ENCODE results near the gene PSME3. TPM values are rescaled to one million over a fixed set of nuclear protein-coding genes. Genes with fewer than 3 reads are reported as not detected.
A peak's percentile ranks its signal among the peaks of the same experiment; 100 is the strongest.

The PSME3 gene
- total and polyA plus RNA-seq, 2 of the 13 experiments (the other 11 are each of a cell fraction or from before 2014, with no cell fraction given), result 66.3 to 135 TPM

DNA sequence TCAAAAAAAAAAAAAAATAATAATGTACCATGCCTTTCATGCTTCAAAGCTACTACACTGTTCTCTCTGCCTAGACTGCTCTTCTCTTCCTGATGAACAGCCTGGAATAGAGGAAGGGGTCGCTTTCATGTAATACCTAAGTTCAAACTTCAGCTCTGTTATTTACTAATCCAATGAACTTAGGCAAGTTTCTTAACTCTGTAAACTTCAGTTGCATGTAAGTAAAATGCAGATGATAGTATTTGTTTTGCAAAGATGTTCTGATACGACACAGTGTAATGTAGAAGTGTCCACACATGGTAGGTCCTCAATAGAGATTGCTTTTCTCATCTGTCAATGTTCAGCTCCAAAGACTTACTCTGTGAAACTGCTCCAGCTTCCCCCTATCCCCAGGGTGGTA lies 41.2 kb upstream of the PSME3 start (continued):
- TF ChIP-seq RBM22 (optimal IDR thresholded peaks at IDR 0.05; ENCODE audit: low read length), result no peak
- TF ChIP-seq ATAD3A (CRISPR knock-in tag; IDR thresholded peaks at IDR 0.05), result no peak
- peak; percentile 50; the same call in 1 of the 2 replicates for TF ChIP-seq MEF2D (CRISPR knock-in tag; IDR thresholded peaks at IDR 0.05)
- TF ChIP-seq, protein P1, sequence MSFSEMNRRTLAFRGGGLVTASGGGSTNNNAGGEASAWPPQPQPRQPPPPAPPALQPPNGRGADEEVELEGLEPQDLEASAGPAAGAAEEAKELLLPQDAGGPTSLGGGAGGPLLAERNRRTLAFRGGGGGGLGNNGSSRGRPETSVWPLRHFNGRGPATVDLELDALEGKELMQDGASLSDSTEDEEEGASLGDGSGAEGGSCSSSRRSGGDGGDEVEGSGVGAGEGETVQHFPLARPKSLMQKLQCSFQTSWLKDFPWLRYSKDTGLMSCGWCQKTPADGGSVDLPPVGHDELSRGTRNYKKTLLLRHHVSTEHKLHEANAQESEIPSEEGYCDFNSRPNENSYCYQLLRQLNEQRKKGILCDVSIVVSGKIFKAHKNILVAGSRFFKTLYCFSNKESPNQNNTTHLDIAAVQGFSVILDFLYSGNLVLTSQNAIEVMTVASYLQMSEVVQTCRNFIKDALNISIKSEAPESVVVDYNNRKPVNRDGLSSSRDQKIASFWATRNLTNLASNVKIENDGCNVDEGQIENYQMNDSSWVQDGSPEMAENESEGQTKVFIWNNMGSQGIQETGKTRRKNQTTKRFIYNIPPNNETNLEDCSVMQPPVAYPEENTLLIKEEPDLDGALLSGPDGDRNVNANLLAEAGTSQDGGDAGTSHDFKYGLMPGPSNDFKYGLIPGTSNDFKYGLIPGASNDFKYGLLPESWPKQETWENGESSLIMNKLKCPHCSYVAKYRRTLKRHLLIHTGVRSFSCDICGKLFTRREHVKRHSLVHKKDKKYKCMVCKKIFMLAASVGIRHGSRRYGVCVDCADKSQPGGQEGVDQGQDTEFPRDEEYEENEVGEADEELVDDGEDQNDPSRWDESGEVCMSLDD (CRISPR knock-in tag; IDR thresholded peaks at IDR 0.05; ENCODE audit: borderline replicate concordance), result no peak
- TF ChIP-seq FOXC1 (CRISPR knock-in tag; IDR thresholded peaks at IDR 0.05; ENCODE audit: borderline replicate concordance), result no peak
- TF ChIP-seq MED8 (CRISPR knock-in tag; IDR thresholded peaks at IDR 0.05; ENCODE audit: insufficient replicate concordance), result no peak
- TF ChIP-seq, protein P2, sequence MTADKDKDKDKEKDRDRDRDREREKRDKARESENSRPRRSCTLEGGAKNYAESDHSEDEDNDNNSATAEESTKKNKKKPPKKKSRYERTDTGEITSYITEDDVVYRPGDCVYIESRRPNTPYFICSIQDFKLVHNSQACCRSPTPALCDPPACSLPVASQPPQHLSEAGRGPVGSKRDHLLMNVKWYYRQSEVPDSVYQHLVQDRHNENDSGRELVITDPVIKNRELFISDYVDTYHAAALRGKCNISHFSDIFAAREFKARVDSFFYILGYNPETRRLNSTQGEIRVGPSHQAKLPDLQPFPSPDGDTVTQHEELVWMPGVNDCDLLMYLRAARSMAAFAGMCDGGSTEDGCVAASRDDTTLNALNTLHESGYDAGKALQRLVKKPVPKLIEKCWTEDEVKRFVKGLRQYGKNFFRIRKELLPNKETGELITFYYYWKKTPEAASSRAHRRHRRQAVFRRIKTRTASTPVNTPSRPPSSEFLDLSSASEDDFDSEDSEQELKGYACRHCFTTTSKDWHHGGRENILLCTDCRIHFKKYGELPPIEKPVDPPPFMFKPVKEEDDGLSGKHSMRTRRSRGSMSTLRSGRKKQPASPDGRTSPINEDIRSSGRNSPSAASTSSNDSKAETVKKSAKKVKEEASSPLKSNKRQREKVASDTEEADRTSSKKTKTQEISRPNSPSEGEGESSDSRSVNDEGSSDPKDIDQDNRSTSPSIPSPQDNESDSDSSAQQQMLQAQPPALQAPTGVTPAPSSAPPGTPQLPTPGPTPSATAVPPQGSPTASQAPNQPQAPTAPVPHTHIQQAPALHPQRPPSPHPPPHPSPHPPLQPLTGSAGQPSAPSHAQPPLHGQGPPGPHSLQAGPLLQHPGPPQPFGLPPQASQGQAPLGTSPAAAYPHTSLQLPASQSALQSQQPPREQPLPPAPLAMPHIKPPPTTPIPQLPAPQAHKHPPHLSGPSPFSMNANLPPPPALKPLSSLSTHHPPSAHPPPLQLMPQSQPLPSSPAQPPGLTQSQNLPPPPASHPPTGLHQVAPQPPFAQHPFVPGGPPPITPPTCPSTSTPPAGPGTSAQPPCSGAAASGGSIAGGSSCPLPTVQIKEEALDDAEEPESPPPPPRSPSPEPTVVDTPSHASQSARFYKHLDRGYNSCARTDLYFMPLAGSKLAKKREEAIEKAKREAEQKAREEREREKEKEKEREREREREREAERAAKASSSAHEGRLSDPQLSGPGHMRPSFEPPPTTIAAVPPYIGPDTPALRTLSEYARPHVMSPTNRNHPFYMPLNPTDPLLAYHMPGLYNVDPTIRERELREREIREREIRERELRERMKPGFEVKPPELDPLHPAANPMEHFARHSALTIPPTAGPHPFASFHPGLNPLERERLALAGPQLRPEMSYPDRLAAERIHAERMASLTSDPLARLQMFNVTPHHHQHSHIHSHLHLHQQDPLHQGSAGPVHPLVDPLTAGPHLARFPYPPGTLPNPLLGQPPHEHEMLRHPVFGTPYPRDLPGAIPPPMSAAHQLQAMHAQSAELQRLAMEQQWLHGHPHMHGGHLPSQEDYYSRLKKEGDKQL (CRISPR knock-in tag; IDR thresholded peaks at IDR 0.05; ENCODE audit: low read depth), result no peak
- TF ChIP-seq FOXJ3 (CRISPR knock-in tag; IDR thresholded peaks at IDR 0.05; ENCODE audit: borderline replicate concordance), result peak; percentile 59; the same call in 1 of the 2 replicates
- TF ChIP-seq ZNF430 (CRISPR knock-in tag; IDR thresholded peaks at IDR 0.05), result no peak
- TF ChIP-seq NFE2L2 (IDR thresholded peaks at IDR 0.05; ENCODE audit: low read length), result no peak
- no peak for TF ChIP-seq MXD4 (CRISPR knock-in tag; IDR thresholded peaks at IDR 0.05)
- TF ChIP-seq, protein P3, sequence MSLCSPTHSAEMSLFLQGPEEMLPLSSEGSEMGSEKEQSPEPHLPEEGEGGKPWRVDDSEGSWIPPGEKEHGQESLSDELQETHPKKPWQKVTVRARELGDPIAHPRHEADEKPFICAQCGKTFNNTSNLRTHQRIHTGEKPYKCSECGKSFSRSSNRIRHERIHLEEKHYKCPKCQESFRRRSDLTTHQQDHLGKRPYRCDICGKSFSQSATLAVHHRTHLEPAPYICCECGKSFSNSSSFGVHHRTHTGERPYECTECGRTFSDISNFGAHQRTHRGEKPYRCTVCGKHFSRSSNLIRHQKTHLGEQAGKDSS (CRISPR knock-in tag; IDR thresholded peaks at IDR 0.05; ENCODE audit: borderline replicate concordance, low read depth), result no peak
- no peak for TF ChIP-seq GLI4 (CRISPR knock-in tag; IDR thresholded peaks at IDR 0.05; ENCODE audit: borderline replicate concordance)
- no peak for TF ChIP-seq ZNF331 (CRISPR knock-in tag; IDR thresholded peaks at IDR 0.05)
- no peak for TF ChIP-seq ZNF598 (CRISPR knock-in tag; IDR thresholded peaks at IDR 0.05; ENCODE audit: borderline replicate concordance)
- TF ChIP-seq ATF7 (IDR thresholded peaks at IDR 0.05), result 0 out of 2 replicates have a peak, but pooled peaks have one; percentile 19
- TF ChIP-seq ATF7 (CRISPR knock-in tag; IDR thresholded peaks at IDR 0.05), result no peak
- no peak for TF ChIP-seq ISL2 (CRISPR knock-in tag; IDR thresholded peaks at IDR 0.05)
- no peak for TF ChIP-seq JUNB (CRISPR knock-in tag; IDR thresholded peaks at IDR 0.05; ENCODE audit: borderline replicate concordance)
- no peak for TF ChIP-seq YEATS2 (CRISPR knock-in tag; IDR thresholded peaks at IDR 0.05; ENCODE audit: borderline replicate concordance)
- TF ChIP-seq SALL1 (CRISPR knock-in tag; IDR thresholded peaks at IDR 0.05), result peak; percentile 33; the same call in 1 of the 2 replicates
- TF ChIP-seq ZC3H4 (CRISPR knock-in tag; IDR thresholded peaks at IDR 0.05; ENCODE audit: borderline replicate concordance), result no peak
- TF ChIP-seq LCORL (IDR thresholded peaks at IDR 0.05), result no peak
- TF ChIP-seq LCORL (CRISPR knock-in tag; IDR thresholded peaks at IDR 0.05), result peak; percentile 37; the same call in 1 of the 2 replicates

Data from HepG2 (cell line).